ENCODE data around the gene MYOF.

Gene MYOF, protein sequence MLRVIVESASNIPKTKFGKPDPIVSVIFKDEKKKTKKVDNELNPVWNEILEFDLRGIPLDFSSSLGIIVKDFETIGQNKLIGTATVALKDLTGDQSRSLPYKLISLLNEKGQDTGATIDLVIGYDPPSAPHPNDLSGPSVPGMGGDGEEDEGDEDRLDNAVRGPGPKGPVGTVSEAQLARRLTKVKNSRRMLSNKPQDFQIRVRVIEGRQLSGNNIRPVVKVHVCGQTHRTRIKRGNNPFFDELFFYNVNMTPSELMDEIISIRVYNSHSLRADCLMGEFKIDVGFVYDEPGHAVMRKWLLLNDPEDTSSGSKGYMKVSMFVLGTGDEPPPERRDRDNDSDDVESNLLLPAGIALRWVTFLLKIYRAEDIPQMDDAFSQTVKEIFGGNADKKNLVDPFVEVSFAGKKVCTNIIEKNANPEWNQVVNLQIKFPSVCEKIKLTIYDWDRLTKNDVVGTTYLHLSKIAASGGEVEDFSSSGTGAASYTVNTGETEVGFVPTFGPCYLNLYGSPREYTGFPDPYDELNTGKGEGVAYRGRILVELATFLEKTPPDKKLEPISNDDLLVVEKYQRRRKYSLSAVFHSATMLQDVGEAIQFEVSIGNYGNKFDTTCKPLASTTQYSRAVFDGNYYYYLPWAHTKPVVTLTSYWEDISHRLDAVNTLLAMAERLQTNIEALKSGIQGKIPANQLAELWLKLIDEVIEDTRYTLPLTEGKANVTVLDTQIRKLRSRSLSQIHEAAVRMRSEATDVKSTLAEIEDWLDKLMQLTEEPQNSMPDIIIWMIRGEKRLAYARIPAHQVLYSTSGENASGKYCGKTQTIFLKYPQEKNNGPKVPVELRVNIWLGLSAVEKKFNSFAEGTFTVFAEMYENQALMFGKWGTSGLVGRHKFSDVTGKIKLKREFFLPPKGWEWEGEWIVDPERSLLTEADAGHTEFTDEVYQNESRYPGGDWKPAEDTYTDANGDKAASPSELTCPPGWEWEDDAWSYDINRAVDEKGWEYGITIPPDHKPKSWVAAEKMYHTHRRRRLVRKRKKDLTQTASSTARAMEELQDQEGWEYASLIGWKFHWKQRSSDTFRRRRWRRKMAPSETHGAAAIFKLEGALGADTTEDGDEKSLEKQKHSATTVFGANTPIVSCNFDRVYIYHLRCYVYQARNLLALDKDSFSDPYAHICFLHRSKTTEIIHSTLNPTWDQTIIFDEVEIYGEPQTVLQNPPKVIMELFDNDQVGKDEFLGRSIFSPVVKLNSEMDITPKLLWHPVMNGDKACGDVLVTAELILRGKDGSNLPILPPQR (N-terminal part only)

DNA sequence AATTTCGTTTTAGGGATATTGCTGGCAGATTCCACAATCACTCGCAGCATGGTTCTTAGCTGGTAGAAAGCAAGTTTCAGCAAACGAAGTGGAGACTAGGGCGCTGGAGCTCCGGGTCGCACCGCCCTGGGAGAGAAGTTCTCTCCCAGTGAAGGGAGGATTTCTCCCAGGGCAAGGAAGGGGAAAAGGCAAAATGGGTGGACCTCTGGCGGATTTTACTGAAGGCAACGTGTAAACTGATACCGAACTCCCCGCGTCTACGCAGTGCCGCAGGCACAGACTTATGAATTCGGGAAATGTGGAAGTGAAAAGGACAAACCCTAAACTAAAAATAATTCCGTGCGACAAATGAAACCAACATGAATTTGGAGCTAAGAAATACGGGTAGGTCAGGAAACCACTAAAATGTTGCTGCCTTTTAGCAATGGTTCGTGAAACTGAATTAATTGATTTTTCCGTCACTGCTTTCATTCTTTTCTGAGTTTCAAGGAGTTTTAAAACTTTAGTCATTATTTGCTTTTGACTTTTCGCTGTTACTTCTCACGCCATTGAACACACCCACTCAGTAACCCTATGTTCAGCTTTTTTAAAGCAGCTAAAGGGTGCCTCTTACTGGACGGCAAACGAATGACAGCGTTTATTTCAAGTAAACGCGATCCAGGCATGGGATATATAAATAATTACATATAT is at the start of gene MYOF:
TSS of gene MYOF (minus strand) at position 190 of the 690 bp plus-strand sequence. CDS start at position 50, 140 bp downstream.
- peaks cover 23% of the 10 kb centered on the region for H3K4me1 Mint-ChIP-seq
- peaks cover 1% of the 10 kb centered on the region for H3K36me3 Mint-ChIP-seq (ENCODE audit: low read depth)
- DNase-seq (peak; percentile 34), ATAC-seq (peak; percentile 74)
- peaks cover 16% of the 10 kb centered on the region for H3K27me3 Mint-ChIP-seq
- H3K4me3 Mint-ChIP-seq, result peak within 1 kb of the TSS; percentile 87
- peak within 1 kb of the TSS; percentile 90 for H3K27ac Mint-ChIP-seq
- H3K9me3 Mint-ChIP-seq, result no peaks in the 10 kb centered on the region

DNA sequence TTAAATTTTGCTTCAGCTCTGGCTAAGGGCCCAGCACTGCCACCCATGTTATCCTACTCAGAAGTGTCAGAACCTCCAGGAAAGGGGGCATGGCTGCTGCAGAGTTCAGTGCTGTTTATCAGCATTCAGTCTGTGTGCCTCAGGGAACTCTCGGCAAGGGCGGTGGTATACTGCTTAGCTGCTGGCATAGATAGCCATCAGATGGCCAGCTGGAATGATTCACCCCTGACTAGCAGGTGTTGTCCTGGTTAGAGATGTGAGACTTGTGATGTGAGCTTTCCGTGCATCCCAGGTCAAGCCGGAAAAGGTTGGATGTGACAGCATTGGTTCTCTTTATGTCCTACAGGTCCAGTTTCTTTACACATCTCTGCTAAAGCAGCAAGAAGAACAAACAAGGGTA is 36.4 kb upstream of the MYOF start:
- no peaks in the 10 kb centered on the region for H3K27me3 Mint-ChIP-seq
- H3K4me1 Mint-ChIP-seq, result peaks cover 2% of the 10 kb centered on the region
- H3K27ac Mint-ChIP-seq, result no peak overlapping the region
- H3K9me3 Mint-ChIP-seq, result peaks cover 4% of the 10 kb centered on the region
- ATAC-seq (no peak), DNase-seq (no peak)
- H3K36me3 Mint-ChIP-seq (ENCODE audit: low read depth), result peaks cover 60% of the 10 kb centered on the region
- no peak overlapping the region for H3K4me3 Mint-ChIP-seq

DNA sequence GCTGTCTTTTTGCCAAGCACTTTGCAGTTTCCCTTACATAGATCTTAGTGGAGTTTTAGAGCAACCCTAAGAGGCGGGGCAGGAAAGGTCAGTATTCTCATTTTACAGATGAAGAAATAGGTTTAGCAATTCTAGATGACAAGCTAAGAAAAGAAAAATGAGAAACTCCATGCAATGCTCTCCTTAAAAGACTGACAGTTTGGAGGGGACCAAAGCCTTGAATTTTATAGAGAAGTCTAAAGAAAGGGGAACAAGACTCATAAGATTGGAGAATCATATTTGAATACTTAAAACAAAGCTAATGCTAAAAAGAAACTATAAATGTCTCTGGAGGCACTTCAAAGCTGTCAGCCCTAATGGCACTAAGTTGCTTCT is 33.9 kb upstream of the MYOF start:
- no peak overlapping the region for H3K4me3 Mint-ChIP-seq
- peaks cover 52% of the 10 kb centered on the region for H3K36me3 Mint-ChIP-seq (ENCODE audit: low read depth)
- no peak overlapping the region for H3K27ac Mint-ChIP-seq
- ATAC-seq (no peak), DNase-seq (no peak)
- no peaks in the 10 kb centered on the region for H3K27me3 Mint-ChIP-seq
- H3K9me3 Mint-ChIP-seq, result no peaks in the 10 kb centered on the region
- H3K4me1 Mint-ChIP-seq, result peaks cover 2% of the 10 kb centered on the region

DNA sequence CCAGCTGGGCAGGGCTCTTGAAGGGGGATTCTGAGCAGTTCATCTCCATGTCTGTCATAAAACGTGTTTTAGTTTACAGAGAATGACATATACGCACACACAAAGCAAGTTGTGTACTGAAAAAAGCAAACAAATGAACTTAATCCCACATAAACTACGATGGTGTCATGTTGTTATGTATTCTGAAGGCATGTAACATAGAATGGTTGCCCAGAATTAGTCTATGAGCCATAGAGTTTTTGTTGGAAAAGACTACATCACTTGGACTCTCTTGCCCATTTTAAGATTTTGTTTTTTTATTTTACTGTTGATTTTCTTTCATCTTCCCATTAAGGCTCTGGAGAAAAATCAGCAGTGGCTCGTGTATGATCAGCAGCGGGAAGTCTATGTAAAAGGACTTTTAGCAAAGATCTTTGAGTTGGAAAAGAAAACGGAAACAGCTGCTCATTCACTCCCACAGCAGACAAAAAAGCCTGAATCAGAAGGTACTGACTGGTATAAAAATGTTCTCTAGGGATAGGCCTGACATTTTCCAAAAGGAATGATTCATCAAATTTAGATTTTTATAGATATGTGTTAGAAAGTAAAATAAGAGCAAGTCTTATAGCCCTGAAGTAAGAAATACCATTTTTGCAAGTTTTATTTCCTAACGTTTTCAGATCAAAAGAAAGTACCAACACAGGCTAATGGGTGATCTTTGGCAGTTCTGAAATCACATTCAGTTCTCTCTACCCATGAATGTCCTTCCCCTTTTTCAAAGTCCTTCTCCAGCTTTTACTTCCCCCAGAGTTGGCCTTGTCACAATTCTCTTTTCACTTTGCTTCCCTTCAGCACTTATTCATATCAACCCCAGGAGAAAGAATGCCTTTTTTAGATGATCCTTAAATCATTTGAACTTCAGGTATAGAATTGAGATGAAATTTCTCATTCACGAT is 33.2 kb upstream of the MYOF start:
- no peaks in the 10 kb centered on the region for H3K9me3 Mint-ChIP-seq
- no peaks in the 10 kb centered on the region for H3K27me3 Mint-ChIP-seq
- ATAC-seq (no peak), DNase-seq (no peak)
- peaks cover 52% of the 10 kb centered on the region for H3K36me3 Mint-ChIP-seq (ENCODE audit: low read depth)
- no peak overlapping the region for H3K27ac Mint-ChIP-seq
- H3K4me3 Mint-ChIP-seq, result no peak overlapping the region
- peaks cover 2% of the 10 kb centered on the region for H3K4me1 Mint-ChIP-seq

DNA sequence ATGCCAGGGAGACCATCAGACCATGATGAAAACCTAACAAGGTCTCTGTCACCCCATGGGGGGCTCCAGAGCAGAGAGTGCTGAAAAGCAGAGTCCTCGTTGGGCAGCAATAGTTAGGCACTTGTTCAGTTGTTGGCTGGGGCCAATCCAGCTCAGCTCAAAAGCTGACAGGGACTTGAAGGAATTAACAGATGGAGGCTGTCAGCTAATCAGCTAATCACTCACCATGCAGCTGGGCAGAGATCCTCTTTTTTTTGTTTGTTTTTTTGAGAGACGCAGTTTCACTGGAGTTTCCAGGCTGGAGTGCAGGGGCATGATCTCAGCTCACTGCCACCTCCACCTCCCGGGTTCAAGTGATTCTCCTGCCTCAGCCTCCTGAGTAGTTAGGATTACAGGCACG is 32.4 kb upstream of the MYOF start:
- H3K36me3 Mint-ChIP-seq (ENCODE audit: low read depth), result peaks cover 48% of the 10 kb centered on the region
- DNase-seq, result no peak
- no peak overlapping the region for H3K4me3 Mint-ChIP-seq
- H3K27me3 Mint-ChIP-seq, result no peaks in the 10 kb centered on the region
- no peak for ATAC-seq
- H3K9me3 Mint-ChIP-seq, result no peaks in the 10 kb centered on the region
- H3K4me1 Mint-ChIP-seq, result peaks cover 4% of the 10 kb centered on the region
- no peak overlapping the region for H3K27ac Mint-ChIP-seq

DNA sequence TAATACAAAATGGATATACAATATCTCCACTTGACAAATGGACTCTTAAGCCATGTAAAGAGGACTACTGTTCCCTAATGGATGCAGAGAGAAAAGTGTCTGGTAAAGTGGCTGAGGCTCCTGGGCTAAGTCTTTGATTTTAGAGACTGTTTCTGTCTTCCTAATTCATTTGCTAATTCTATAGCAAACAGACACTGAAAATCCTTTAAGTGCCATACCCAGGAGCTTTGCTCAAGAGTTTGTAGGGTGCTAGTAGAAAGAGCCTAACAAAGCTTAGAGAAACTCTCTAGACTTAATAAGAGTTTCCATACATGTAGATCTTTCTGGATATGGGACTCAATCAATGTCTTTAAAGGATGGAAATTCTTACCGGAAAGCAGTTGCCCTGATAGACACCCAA is 31.0 kb upstream of the MYOF start:
- ATAC-seq (no peak), DNase-seq (no peak)
- Mint-ChIP-seq H3K4me3 (no peak overlapping the region), H3K27ac (no peak overlapping the region), H3K4me1 (peaks cover 5% of the 10 kb centered on the region), H3K9me3 (no peaks in the 10 kb centered on the region), H3K36me3 (ENCODE audit: low read depth) (peaks cover 43% of the 10 kb centered on the region), H3K27me3 (no peaks in the 10 kb centered on the region)

DNA sequence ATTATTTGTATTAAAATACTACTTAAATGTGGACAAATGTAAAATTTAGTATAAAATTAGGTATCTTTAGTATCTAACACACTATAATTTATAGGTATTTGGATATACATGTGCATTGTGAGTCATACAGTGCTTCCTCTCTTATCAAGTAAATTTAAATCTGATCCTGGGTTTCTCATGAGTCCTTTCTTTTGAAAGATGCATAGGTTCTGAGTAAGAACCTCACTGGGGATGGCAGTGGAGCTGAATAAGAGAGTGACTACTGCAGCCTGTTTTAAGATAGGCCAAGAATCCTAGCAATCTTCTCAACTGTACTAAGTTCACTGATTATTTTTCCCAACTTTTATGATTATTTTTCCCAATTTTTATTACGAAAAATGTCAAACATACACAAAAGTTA is 30.4 kb upstream of the MYOF start:
- Mint-ChIP-seq H3K27ac (no peak overlapping the region), H3K27me3 (no peaks in the 10 kb centered on the region), H3K4me3 (no peak overlapping the region), H3K4me1 (peaks cover 5% of the 10 kb centered on the region), H3K9me3 (no peaks in the 10 kb centered on the region), H3K36me3 (ENCODE audit: low read depth) (peaks cover 45% of the 10 kb centered on the region)
- DNase-seq (no peak), ATAC-seq (no peak)

DNA sequence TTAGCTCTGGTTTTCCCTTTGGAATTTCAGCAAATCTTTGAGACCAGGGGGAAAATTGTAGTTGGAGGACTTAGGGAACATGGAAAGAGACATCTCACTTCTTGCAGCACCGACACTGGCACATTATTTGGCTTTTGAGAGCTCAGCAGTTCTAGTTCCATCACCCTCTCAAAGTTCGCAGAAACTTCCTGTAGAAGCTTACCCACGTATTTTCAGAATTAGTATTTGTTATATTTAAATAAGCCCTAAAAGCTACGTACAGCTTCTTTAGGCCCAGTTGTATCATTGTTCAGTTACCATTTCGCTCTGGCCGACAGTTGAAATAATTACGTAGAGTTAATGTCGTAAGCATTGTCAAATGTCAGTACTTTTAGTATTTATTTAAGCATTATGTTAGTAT is 27.7 kb upstream of the MYOF start:
- Mint-ChIP-seq H3K27ac (no peak overlapping the region), H3K4me3 (no peak overlapping the region), H3K9me3 (no peaks in the 10 kb centered on the region), H3K4me1 (peaks cover 2% of the 10 kb centered on the region), H3K36me3 (ENCODE audit: low read depth) (peaks cover 40% of the 10 kb centered on the region), H3K27me3 (no peaks in the 10 kb centered on the region)
- DNase-seq (no peak), ATAC-seq (no peak)

DNA sequence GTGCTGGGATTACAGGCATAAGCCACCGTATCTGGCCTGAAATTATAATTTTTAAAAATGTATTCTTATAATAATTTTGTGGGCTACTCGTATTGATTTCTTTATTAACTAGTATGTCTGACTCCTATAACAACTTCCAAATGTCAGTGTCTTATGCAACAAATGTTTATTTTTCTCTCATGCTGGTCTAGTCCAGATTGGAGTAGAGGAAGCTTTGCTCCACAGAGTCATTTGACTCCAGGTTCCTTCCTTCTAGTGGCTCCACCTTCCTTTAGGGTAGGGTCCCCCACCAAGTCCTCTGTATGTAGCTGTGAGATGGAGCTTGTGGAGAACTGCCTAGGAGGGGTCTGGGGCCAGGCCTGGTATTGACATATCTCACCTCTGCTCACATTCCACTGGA is 22.9 kb upstream of the MYOF start:
- H3K27me3 Mint-ChIP-seq, result no peaks in the 10 kb centered on the region
- peaks cover 11% of the 10 kb centered on the region for H3K4me1 Mint-ChIP-seq
- no peak overlapping the region for H3K27ac Mint-ChIP-seq

DNA sequence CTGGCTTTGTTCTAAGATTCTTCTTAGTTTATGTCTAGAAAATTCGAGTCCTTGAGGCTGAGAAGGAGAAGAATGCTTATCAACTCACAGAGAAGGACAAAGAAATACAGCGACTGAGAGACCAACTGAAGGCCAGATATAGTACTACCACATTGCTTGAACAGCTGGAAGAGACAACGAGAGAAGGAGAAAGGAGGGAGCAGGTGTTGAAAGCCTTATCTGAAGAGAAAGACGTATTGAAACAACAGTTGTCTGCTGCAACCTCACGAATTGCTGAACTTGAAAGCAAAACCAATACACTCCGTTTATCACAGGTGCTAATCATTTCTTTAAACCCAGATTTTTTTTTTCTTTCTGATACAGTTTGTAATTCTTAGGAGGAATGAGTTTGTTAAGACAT is 20.9 kb upstream of the MYOF start:
- Mint-ChIP-seq H3K4me1 (peaks cover 20% of the 10 kb centered on the region), H3K27ac (no peak overlapping the region), H3K27me3 (no peaks in the 10 kb centered on the region), H3K4me3 (no peak overlapping the region), H3K36me3 (ENCODE audit: low read depth) (peaks cover 61% of the 10 kb centered on the region), H3K9me3 (no peaks in the 10 kb centered on the region)
- DNase-seq, result no peak
- ATAC-seq, result no peak

More for the DNA sequence above, 22.9 kb upstream of the MYOF start:
- H3K36me3 Mint-ChIP-seq (ENCODE audit: low read depth), result peaks cover 58% of the 10 kb centered on the region
- no peaks in the 10 kb centered on the region for H3K9me3 Mint-ChIP-seq
- DNase-seq, result no peak
- H3K4me3 Mint-ChIP-seq, result no peak overlapping the region
- no peak for ATAC-seq

DNA sequence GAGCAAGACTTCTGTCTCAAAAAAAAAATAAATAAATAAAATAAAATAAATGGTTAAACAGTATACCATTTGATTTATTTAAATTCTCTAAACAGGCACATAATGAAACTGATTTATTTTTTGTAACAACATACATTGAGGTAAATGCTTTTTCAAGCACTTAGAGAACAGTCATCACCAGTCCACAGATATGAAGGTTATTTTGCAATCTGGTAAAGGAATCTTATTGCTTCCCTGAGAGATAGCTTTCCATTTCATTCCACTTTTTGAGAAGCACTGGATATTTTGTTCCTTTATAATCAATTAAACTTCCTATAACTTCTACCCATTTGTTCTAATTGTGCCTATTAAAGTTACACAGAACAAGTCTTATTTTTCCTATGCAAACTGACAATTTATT is 19.5 kb upstream of the MYOF start:
- ATAC-seq (no peak), DNase-seq (no peak)
- Mint-ChIP-seq H3K27ac (no peak overlapping the region), H3K4me1 (peaks cover 29% of the 10 kb centered on the region), H3K4me3 (no peak overlapping the region), H3K9me3 (no peaks in the 10 kb centered on the region), H3K27me3 (no peaks in the 10 kb centered on the region), H3K36me3 (ENCODE audit: low read depth) (peaks cover 55% of the 10 kb centered on the region)

DNA sequence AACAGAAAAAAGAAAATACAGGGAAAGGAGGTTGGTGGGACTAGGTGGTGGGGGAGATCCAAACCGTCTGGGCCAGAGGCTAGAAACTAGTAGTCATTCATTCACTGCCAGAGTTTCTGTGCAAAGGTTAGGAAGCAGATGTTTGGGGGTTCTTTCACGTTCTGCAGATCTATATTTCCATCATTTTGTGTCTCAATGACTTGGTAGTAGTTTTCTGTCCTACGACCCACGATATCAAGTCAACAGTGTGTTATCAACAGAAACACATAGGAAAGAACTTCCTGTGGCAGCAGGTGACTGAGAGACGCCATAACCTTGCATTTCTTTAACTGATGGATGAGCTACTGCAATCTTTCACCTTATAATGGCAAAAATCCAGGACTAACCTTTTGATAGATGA is 16.0 kb upstream of the MYOF start:
- no peak for ATAC-seq
- H3K4me1 Mint-ChIP-seq, result peaks cover 32% of the 10 kb centered on the region
- DNase-seq, result no peak
- no peaks in the 10 kb centered on the region for H3K9me3 Mint-ChIP-seq
- H3K4me3 Mint-ChIP-seq, result peak overlapping the region; percentile 88
- peak overlapping the region; percentile 36 for H3K27ac Mint-ChIP-seq
- H3K27me3 Mint-ChIP-seq, result peaks cover 8% of the 10 kb centered on the region
- peaks cover 34% of the 10 kb centered on the region for H3K36me3 Mint-ChIP-seq (ENCODE audit: low read depth)

DNA sequence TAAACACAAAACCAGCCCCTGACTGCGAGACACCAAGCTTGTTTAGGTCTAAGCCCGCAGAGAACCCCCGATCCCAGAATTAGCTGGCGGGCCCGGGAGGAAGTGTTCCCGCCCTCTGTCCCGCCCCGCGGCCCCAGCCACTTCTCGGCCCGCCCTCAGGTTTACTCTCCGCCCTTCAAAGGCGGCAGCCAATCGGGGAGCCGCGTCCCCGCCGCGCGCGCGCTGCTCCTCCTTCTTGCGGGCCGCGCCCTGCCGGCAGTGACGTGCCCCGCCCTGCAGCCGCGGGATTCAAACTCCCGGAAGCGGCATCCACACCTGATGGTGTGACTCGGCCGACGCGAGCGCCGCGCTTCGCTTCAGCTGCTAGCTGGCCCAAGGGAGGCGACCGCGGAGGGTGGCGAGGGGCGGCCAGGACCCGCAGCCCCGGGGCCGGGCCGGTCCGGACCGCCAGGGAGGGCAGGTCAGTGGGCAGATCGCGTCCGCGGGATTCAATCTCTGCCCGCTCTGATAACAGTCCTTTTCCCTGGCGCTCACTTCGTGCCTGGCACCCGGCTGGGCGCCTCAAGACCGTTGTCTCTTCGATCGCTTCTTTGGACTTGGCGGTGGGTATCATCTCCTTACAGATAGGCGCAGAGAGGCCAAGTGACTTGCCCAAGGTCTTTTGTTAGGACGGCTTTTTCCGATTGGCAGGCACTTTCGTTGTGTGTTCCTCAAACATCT is 14.3 kb upstream of the MYOF start, which contains the start of gene CEP55:
TSS of gene CEP55 (plus strand) at position 291 of the 720 bp plus-strand sequence. CDS start 3,440 bp downstream, outside the sequence.
- peaks cover 26% of the 10 kb centered on the region for H3K4me1 Mint-ChIP-seq
- DNase-seq, result peak; percentile 95

More for the DNA sequence above, 14.3 kb upstream of the MYOF start, which contains the start of gene CEP55:
- Mint-ChIP-seq H3K9me3 (no peaks in the 10 kb centered on the region), H3K27me3 (peaks cover 10% of the 10 kb centered on the region), H3K4me3 (peak within 1 kb of the TSS; percentile 88), H3K36me3 (ENCODE audit: low read depth) (peaks cover 21% of the 10 kb centered on the region), H3K27ac (peak within 1 kb of the TSS; percentile 79)
- ATAC-seq, result peak; percentile 99
